ENCODE measurements around the gene TENM4. TPM values are rescaled to one million over a fixed set of nuclear protein-coding genes. Genes with fewer than 3 reads are reported as not detected.

Gene TENM4
- total and polyA plus RNA-seq, 2 of the 8 experiments (the other 6 are each of a cell fraction or from before 2014, with no cell fraction given) = 3.5 to 7.2 TPM

DNA sequence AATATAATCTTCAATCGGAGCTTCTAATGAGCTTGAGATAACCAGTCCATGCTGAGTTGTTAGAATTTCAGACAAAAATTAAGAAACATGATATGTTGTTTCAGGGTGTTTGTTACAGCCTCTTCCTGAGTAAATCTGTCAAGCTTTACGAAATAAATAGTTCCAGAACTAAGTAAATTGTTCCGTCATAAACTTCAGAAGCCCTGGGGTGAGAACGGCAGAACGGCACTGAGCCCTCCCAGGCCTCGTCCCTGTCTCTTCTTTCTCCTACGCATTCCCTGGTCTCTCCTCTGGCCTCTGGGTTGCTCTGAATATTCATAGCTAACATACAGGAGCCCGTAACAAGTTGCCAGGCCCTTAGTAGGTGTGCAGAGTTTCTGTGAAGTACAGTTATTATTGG lies 475.4 kb downstream of the TENM4 start (continued):
- TF ChIP-seq TCF12 (IDR thresholded peaks at IDR 0.05; ENCODE audit: low read depth, low read length) (no peak), KDM1A (IDR thresholded peaks at IDR 0.05; ENCODE audit: borderline replicate concordance, low read length) (no peak), RAD21 (IDR thresholded peaks at IDR 0.05 in 1 of 2, conservative IDR thresholded peaks at IDR 0.05 in 1 of 2; ENCODE audit: low read depth in 2 of 2, low read length in 2 of 2) (no peak), SRF (IDR thresholded peaks at IDR 0.05; ENCODE audit: low read depth, low read length) (no peak)
